Measurements from ENCODE around the gene HSPB1. TPM values are rescaled to one million over a fixed set of nuclear protein-coding genes. Genes with fewer than 3 reads are reported as not detected.
A peak's percentile ranks its signal among the peaks of the same experiment; 100 is the strongest.

The HSPB1 gene
- total and polyA plus RNA-seq, 2 of the 13 experiments (the other 11 are each of a cell fraction or from before 2014, with no cell fraction given) = 21.0 to 38.6 TPM

- no peak for TF ChIP-seq ZHX2 (IDR thresholded peaks at IDR 0.05; ENCODE audit: low read depth)
- no peak for TF ChIP-seq ZHX2 (CRISPR knock-in tag; IDR thresholded peaks at IDR 0.05; ENCODE audit: borderline replicate concordance)
- TF ChIP-seq GABPB1 (CRISPR knock-in tag; IDR thresholded peaks at IDR 0.05) = peak; percentile 62
- TF ChIP-seq RFXANK (CRISPR knock-in tag; IDR thresholded peaks at IDR 0.05) = no peak
- TF ChIP-seq ARHGAP35 (CRISPR knock-in tag; IDR thresholded peaks at IDR 0.05; ENCODE audit: borderline replicate concordance) = no peak
- TF ChIP-seq KDM4B (CRISPR knock-in tag; IDR thresholded peaks at IDR 0.05) = peak; percentile 81
- no peak for TF ChIP-seq ATF1 (CRISPR knock-in tag; IDR thresholded peaks at IDR 0.05)
- peak; percentile 78 for TF ChIP-seq ZNF740 (CRISPR knock-in tag; IDR thresholded peaks at IDR 0.05)
- TF ChIP-seq ZNF678 (CRISPR knock-in tag; IDR thresholded peaks at IDR 0.05) = no peak
- no peak for TF ChIP-seq ATAD3A (CRISPR knock-in tag; IDR thresholded peaks at IDR 0.05)
- peak; percentile 36; the same call in 1 of the 2 replicates for TF ChIP-seq ZNF331 (CRISPR knock-in tag; IDR thresholded peaks at IDR 0.05)
- no peak for TF ChIP-seq CENPBD1 (CRISPR knock-in tag; IDR thresholded peaks at IDR 0.05; ENCODE audit: borderline replicate concordance, low read depth)
- TF ChIP-seq ZBTB7A (CRISPR knock-in tag; IDR thresholded peaks at IDR 0.05) = no peak; the same call in 1 of the 2 replicates
- TF ChIP-seq LRRFIP1 (CRISPR knock-in tag; conservative IDR thresholded peaks at IDR 0.05) = no peak
- TF ChIP-seq TSC22D2 (CRISPR knock-in tag; IDR thresholded peaks at IDR 0.05; ENCODE audit: borderline replicate concordance) = no peak
- no peak for TF ChIP-seq NCOA5 (CRISPR knock-in tag; IDR thresholded peaks at IDR 0.05)
- TF ChIP-seq ZNF576 (CRISPR knock-in tag; IDR thresholded peaks at IDR 0.05) = peak; percentile 99
- TF ChIP-seq ZNF550 (CRISPR knock-in tag; IDR thresholded peaks at IDR 0.05; ENCODE audit: borderline replicate concordance) = no peak
- no peak; the same call in 1 of the 2 replicates for TF ChIP-seq PITX1 (CRISPR knock-in tag; IDR thresholded peaks at IDR 0.05)
- TF ChIP-seq MEF2D (CRISPR knock-in tag; IDR thresholded peaks at IDR 0.05) = 0 out of 2 replicates have a peak, but pooled peaks have one; percentile 39
- TF ChIP-seq FOXP1 (IDR thresholded peaks at IDR 0.05) = no peak
- no peak for TF ChIP-seq FOXP1 (CRISPR knock-in tag; IDR thresholded peaks at IDR 0.05)
Measured at GRCh38 chr7:76291351-76292212, 10.9 kb upstream of the HSPB1 start (continued).

Data from HepG2 (cell line).